HEK293 (cell line): ENCODE measurements around the gene MBNL2.

Source experiments
- ATF2 ChIP-seq: fragments of 450-650 bp; formaldehyde crosslinking; IDR thresholded peaks from 2 replicates; pipeline ENCODE4 v1.5.1; 2016; ENCODE audit warnings: missing biosample characterization, missing genetic modification characterization, low read depth
- PRDM10 ChIP-seq: fragments of 450-650 bp; formaldehyde crosslinking; IDR thresholded peaks from 2 replicates; pipeline ENCODE4 v1.5.1; 2016; ENCODE audit warnings: missing biosample characterization, missing genetic modification characterization
- YY1 ChIP-seq: fragments of 450-650 bp; formaldehyde crosslinking; IDR thresholded peaks from 2 replicates; pipeline ENCODE4 v1.5.1; 2018; ENCODE audit warnings: missing biosample characterization, missing genetic modification characterization
- ZBTB21 ChIP-seq: fragments of 450-650 bp; formaldehyde crosslinking; IDR thresholded peaks from 2 replicates; pipeline ENCODE4 v1.5.1; 2017; ENCODE audit warnings: missing biosample characterization, missing genetic modification characterization
- ZBTB7A ChIP-seq: fragments of 450-650 bp; formaldehyde crosslinking; IDR thresholded peaks from 2 replicates; pipeline ENCODE4 v1.5.1; 2016; ENCODE audit warnings: low read depth, missing biosample characterization, missing genetic modification characterization
- ZFP3 ChIP-seq: fragments of 450-650 bp; formaldehyde crosslinking; IDR thresholded peaks from 2 replicates; pipeline ENCODE4 v1.5.1; 2016; ENCODE audit warnings: low read depth, missing biosample characterization, missing genetic modification characterization
- ZNF138 ChIP-seq: fragments of 450-650 bp; formaldehyde crosslinking; IDR thresholded peaks from 2 replicates; pipeline ENCODE4 v1.5.1; 2016; ENCODE audit warnings: missing biosample characterization, missing genetic modification characterization, borderline replicate concordance
- ZNF146 ChIP-seq: fragments of 450-650 bp; formaldehyde crosslinking; IDR thresholded peaks from 2 replicates; pipeline ENCODE4 v1.5.1; 2016; ENCODE audit warnings: missing biosample characterization, missing genetic modification characterization
- ZNF175 ChIP-seq: fragments of 450-650 bp; formaldehyde crosslinking; IDR thresholded peaks from 2 replicates; pipeline ENCODE4 v1.5.1; 2016; ENCODE audit warnings: missing biosample characterization, missing genetic modification characterization
- ZNF211 ChIP-seq: fragments of 450-650 bp; formaldehyde crosslinking; IDR thresholded peaks from 2 replicates; pipeline ENCODE4 v1.5.1; 2016; ENCODE audit warnings: low read depth, missing biosample characterization, missing genetic modification characterization
- ZNF423 ChIP-seq: fragments of 450-650 bp; formaldehyde crosslinking; IDR thresholded peaks from 2 replicates; pipeline ENCODE4 v1.5.1; 2016; ENCODE audit warnings: missing biosample characterization, missing genetic modification characterization
- ZNF48 ChIP-seq: fragments of 450-650 bp; formaldehyde crosslinking; IDR thresholded peaks from 2 replicates; pipeline ENCODE4 v1.5.1; 2016; ENCODE audit warnings: missing biosample characterization, missing genetic modification characterization
- ZNF513 ChIP-seq: fragments of 450-650 bp; IDR thresholded peaks from 2 replicates; pipeline ENCODE4 v1.5.1; 2018; ENCODE audit warnings: missing biosample characterization, missing genetic modification characterization
- TF ChIP-seq, protein P1 (sequence below): fragments of 450-650 bp; formaldehyde crosslinking; IDR thresholded peaks from 2 replicates; pipeline ENCODE4 v1.5.1; 2016; ENCODE audit warnings: missing biosample characterization, missing genetic modification characterization

DNA sequence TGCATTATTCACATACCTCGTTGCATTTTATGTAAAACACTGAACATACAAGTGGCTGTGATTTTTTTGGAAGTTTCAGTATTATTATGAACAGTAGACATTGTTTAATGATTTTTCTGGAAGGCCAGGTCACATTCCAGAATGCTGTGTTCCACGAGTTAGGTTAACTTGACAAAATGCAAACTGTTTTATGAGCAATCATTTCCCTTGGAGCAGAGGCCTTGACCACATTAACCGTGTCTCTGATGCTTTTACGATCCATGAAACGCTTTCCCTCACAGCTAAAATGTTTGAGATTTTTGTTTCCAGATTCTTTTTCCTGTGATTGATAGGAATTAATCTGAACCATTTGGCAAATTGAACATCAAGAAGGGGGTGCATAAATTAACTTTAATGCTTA is 57.8 kb downstream of the MBNL2 start:
- TF ChIP-seq ZNF513 (tag by site-specific recombination) (no peak), ATF2 (tag by site-specific recombination) (no peak), ZNF138 (tag by site-specific recombination) (no peak), ZNF175 (tag by site-specific recombination) (no peak), ZBTB21 (tag by site-specific recombination) (no peak), ZNF423 (tag by site-specific recombination) (no peak), ZNF48 (no peak), ZBTB7A (no peak), ZFP3 (no peak), ZNF146 (no peak), PRDM10 (tag by site-specific recombination) (no peak), ZNF211 (tag by site-specific recombination) (no peak), YY1 (tag by site-specific recombination) (no peak)
- TF ChIP-seq, protein P1, sequence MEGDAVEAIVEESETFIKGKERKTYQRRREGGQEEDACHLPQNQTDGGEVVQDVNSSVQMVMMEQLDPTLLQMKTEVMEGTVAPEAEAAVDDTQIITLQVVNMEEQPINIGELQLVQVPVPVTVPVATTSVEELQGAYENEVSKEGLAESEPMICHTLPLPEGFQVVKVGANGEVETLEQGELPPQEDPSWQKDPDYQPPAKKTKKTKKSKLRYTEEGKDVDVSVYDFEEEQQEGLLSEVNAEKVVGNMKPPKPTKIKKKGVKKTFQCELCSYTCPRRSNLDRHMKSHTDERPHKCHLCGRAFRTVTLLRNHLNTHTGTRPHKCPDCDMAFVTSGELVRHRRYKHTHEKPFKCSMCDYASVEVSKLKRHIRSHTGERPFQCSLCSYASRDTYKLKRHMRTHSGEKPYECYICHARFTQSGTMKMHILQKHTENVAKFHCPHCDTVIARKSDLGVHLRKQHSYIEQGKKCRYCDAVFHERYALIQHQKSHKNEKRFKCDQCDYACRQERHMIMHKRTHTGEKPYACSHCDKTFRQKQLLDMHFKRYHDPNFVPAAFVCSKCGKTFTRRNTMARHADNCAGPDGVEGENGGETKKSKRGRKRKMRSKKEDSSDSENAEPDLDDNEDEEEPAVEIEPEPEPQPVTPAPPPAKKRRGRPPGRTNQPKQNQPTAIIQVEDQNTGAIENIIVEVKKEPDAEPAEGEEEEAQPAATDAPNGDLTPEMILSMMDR: no peak
